ENCODE measurements around the gene MAGED2. TPM values are rescaled to one million over a fixed set of nuclear protein-coding genes. Genes with fewer than 3 reads are reported as not detected.

MAGED2 gene
- total and polyA plus RNA-seq, 12 donors = 55.1 to 130 (median 96.0) TPM

DNA sequence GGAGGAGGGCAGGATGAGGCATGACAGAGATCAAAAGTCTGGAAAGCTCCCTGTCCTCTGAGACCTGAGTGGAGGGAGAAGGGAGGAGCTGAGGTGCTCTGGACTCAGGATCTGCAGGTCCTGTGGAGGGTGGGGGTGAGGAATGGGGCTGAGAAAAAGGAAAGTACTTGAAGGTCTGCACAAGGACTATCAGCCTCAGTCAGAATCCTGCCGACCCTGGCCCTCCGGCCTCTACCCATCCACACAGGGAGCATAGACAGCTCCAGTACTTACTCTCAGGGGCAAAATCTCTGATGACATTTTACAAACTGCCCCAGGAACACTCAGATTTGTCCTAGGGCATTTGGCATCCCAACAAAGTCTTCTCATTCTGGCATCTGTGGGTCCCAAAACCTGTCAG lies 8.5 kb upstream of the MAGED2 start:
- Histone ChIP-seq H3K36me3 (no peaks in the 10 kb centered on the region), H3K9me3 (no peaks in the 10 kb centered on the region), H3K27ac (no peak overlapping the region), H3K27me3 (peaks cover 0 to 16% (median 0%) of the 10 kb centered on the region in 7 donors), H3K4me1 (no peaks in the 10 kb centered on the region), H3K4me3 (no peak overlapping the region)
- ATAC-seq (no peak), DNase-seq (no peak)
- intact Hi-C loops (cut with DNase I) = no loop called here
- 82 to 92% methylated on average over 2 of the region's 2 CpGs for WGBS, 2 donors
- TF ChIP-seq, protein P1, sequence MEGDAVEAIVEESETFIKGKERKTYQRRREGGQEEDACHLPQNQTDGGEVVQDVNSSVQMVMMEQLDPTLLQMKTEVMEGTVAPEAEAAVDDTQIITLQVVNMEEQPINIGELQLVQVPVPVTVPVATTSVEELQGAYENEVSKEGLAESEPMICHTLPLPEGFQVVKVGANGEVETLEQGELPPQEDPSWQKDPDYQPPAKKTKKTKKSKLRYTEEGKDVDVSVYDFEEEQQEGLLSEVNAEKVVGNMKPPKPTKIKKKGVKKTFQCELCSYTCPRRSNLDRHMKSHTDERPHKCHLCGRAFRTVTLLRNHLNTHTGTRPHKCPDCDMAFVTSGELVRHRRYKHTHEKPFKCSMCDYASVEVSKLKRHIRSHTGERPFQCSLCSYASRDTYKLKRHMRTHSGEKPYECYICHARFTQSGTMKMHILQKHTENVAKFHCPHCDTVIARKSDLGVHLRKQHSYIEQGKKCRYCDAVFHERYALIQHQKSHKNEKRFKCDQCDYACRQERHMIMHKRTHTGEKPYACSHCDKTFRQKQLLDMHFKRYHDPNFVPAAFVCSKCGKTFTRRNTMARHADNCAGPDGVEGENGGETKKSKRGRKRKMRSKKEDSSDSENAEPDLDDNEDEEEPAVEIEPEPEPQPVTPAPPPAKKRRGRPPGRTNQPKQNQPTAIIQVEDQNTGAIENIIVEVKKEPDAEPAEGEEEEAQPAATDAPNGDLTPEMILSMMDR (IDR thresholded peaks at IDR 0.05) = no peak

DNA sequence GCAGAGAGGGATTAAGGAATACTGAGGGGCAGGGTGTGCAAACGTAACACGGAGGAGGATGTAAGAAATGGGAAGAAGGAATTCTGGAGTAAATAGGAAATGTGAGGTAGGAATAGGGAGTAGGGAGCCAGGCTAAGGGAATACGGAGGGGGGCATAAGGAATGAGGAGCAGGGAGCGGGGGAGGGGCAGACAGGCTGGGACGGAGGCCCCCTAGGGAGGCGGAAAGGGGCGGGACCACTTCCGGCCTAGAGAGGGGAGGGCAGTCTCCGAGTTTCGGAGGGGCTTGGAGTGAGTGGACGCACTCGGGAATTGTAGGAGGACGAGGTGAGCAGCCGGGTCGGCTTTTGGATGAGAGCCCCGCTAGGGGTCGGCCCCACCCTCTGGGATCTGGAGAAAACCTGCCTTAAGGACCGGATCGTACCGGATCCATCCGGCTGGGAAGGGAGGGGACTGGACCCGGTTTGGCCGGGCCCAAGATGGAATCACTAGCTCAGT lies 612 bp downstream of the MAGED2 start:
- peak overlapping the region; percentile 47 to 84 (median 72) for H3K4me3 ChIP-seq

DNA sequence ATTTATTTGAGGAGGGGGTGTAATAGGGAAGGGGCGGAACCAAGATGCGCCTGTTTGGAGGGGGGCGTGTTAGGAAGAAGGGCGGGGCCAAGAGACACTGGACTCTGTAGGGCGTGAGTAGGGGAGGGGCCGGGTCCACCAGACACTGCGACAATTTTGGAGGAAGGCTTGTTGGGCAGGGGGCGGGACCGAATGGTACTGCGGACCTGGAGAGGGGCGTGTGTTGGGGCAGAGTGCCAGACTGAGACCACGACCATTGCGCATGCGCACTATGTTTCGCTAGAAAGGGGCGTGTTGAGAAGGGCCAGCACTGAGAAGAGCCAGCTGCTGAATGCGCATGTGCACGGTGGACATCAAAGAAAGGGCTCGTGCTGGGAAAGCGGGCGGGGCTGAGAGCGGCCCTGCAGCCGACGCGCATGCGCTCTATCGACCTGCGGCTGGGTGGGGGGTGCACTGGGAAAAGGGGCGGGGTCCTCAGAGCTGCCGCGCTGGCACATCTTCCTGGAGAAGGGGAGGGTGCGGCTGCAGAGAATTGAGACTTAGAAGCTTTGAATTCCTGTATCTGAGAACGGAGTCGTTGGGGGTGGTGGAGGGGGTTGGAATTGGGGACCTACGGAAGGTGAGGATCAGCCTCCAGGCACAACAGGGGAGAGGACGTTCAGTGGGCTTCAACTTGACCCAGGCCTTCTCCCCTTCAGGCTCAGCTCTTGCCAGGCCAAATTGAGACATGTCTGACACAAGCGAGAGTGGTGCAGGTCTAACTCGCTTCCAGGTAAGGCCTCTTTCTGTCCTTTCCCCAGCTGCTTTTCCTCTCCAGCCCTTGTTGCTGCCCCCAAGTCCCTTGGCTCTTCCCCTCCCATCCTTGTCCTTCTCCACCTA lies 1.3 kb downstream of the MAGED2 start:
- H3K4me1 ChIP-seq = peaks cover 0 to 16% (median 7%) of the 10 kb centered on the region in 9 donors
- TF ChIP-seq, protein P1 (IDR thresholded peaks at IDR 0.05) = no peak
- H3K27me3 ChIP-seq = no peaks in the 10 kb centered on the region
- H3K4me3 ChIP-seq = peak overlapping the region; percentile 47 to 84 (median 72)
- H3K36me3 ChIP-seq = peaks cover 0 to 45% (median 19%) of the 10 kb centered on the region in 9 donors
- WGBS, 2 donors = 1 to 3% methylated on average over 26 to 38 of the region's 38 CpGs
- peak; percentile 89 to 93 for DNase-seq
- peak; percentile 87 to 96 (median 93) for ATAC-seq
- H3K9me3 ChIP-seq = no peaks in the 10 kb centered on the region
- intact Hi-C loops (cut with DNase I) = loop anchor here in 4 of 10 donors (5.0 to 10.0 kb wide), 4 partner anchors 164 to 764 kb away; partner anchors contain the start of genes APEX2 (in 1 of the 4) and PHF8 (in 1 of the 4)
- peak overlapping the region; percentile 65 to 94 (median 92) for H3K27ac ChIP-seq

More for the DNA sequence above, 612 bp downstream of the MAGED2 start:
- WGBS, 2 donors = 0 to 2% methylated on average over 19 to 23 of the region's 23 CpGs
- DNase-seq (peak; percentile 77 to 80), ATAC-seq (peak; percentile 82 to 95 (median 92))
- Histone ChIP-seq H3K9me3 (no peaks in the 10 kb centered on the region), H3K27me3 (no peaks in the 10 kb centered on the region), H3K36me3 (peaks cover 0 to 38% (median 15%) of the 10 kb centered on the region in 9 donors), H3K27ac (peak overlapping the region; percentile 65 to 94 (median 92)), H3K4me1 (peaks cover 0 to 16% (median 7%) of the 10 kb centered on the region in 9 donors)
- TF ChIP-seq, protein P1 (IDR thresholded peaks at IDR 0.05) = no peak
- intact Hi-C loops (cut with DNase I) = loop anchor here in 4 of 10 donors (5.0 to 10.0 kb wide), 4 partner anchors 163 to 763 kb away; partner anchors contain the start of genes APEX2 (in 1 of the 4) and PHF8 (in 1 of the 4)

DNA sequence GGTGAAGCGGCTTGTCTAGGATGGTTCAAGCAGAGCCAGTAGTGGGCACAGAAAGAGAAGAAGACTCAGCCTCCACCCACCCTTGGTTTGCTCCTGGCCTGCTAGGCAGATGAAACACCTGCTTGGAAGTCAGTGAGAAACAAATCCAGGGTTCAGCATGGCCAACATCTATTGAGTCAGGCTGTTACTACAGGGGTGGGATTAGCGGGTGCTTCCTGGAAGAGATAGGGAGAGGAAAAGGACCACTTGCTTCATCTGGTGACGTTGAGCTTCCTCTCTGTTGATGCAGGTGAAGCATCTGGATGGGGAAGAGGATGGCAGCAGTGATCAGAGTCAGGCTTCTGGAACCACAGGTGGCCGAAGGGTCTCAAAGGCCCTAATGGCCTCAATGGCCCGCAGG lies 3.0 kb downstream of the MAGED2 start:
- 83 to 84% methylated on average over 4 to 5 of the region's 5 CpGs for WGBS, 2 donors
- Histone ChIP-seq H3K27me3 (no peaks in the 10 kb centered on the region), H3K27ac (no peak overlapping the region), H3K36me3 (peaks cover 0 to 62% (median 34%) of the 10 kb centered on the region in 9 donors), H3K4me1 (peaks cover 0 to 16% (median 7%) of the 10 kb centered on the region in 9 donors), H3K4me3 (no peak overlapping the region), H3K9me3 (no peaks in the 10 kb centered on the region)
- TF ChIP-seq, protein P1 (IDR thresholded peaks at IDR 0.05) = no peak
- intact Hi-C loops (cut with DNase I) = loop anchor here in 1 of 10 donors (10.0 kb wide), 1 partner anchor 194 kb away; the partner anchor contains the start of gene APEX2
- ATAC-seq (no peak), DNase-seq (no peak)

All from heart right ventricle (tissue), 16 donors.